ENCODE data around the gene TSPAN4.

Gene TSPAN4

DNA sequence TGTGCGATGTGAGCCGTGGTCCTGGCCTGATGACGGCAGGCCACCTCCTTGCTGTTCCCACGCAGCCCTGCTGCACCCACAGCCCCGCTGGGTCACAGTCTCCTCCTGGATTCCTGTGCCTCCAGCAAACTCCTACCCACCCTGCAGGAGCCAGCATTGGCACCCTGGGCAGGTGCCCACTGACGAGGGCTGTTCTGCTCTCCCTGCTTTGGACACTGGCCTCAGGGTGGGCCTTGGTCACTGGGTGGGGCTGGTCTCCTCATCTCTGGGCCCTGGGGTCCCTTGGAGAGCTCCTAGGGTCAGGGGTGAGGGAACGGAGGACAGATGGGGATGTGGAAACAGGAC is 12.7 kb downstream of the TSPAN4 start:
- Histone ChIP-seq H3K4me3 (ENCODE audit: low read length in 2 of 2) (no peak overlapping the region), H3K9ac (ENCODE audit: low read length in 2 of 2) (no peak overlapping the region), H3K4me1 (ENCODE audit: control insufficient read depth, insufficient read depth, low read length) (peaks cover 29% of the 10 kb centered on the region), H3K27ac (ENCODE audit: low read length) (no peak overlapping the region), H3K9me3 (ENCODE audit: control insufficient read depth in 2 of 2, low read length in 2 of 2) (no peaks in the 10 kb centered on the region), H3K27me3 (ENCODE audit: control insufficient read depth in 1 of 2, insufficient read depth in 2 of 2, low read length in 2 of 2) (peaks cover 0 to 1% of the 10 kb centered on the region in 2 donors), H3K36me3 (ENCODE audit: control insufficient read depth in 2 of 2, insufficient read depth in 2 of 2, low read length in 2 of 2) (no peaks in the 10 kb centered on the region)

DNA sequence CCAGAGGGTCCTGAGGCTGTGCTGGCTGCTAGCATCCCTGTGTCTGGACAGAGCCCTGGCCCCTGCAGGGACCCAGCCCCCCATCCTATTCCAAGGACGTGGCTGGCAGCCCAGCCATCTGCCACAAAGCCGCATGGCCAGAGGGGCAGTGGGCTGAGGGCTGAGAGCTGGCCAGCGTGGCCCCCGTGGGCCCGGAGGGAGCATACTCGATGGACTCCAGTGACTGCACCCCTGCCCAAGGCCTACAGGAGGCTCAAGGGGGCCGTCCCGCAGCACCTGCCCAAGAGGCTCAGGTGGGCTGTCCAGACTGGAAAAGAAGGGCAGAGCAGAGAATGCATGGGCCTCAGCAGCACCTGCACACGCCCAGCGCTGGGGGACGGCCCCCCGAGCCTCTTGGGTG is 13.1 kb downstream of the TSPAN4 start:
- no peak overlapping the region for H3K9ac ChIP-seq (ENCODE audit: low read length in 2 of 2)
- no peaks in the 10 kb centered on the region for H3K36me3 ChIP-seq (ENCODE audit: control insufficient read depth in 2 of 2, insufficient read depth in 2 of 2, low read length in 2 of 2)
- no peak overlapping the region for H3K4me3 ChIP-seq (ENCODE audit: low read length in 2 of 2)
- H3K9me3 ChIP-seq (ENCODE audit: control insufficient read depth in 2 of 2, low read length in 2 of 2): no peaks in the 10 kb centered on the region
- no peak overlapping the region for H3K27ac ChIP-seq (ENCODE audit: low read length)
- H3K27me3 ChIP-seq (ENCODE audit: control insufficient read depth in 1 of 2, insufficient read depth in 2 of 2, low read length in 2 of 2): no peaks in the 10 kb centered on the region
- H3K4me1 ChIP-seq (ENCODE audit: control insufficient read depth, insufficient read depth, low read length): peaks cover 30% of the 10 kb centered on the region

DNA sequence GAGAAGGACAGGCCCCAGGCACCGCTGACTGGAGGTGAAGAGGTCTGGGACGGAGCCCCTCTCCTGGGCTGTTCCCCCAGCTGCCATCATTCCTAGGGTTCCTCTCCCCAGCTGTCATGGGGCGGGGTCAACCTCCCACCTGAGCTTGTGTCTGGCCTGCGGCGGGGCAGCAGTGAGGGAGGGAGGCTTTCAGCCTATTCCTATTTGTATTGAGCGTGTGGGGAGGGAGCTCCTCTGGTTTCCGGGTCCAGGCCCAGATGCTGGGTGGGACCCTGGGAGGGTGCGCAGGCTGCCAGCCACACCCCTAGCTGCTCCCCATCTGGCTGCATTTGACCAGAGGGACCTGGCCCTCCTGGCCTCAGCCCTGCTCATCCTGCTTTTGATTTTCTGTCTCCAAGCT is 13.7 kb downstream of the TSPAN4 start:
- Histone ChIP-seq H3K27ac (ENCODE audit: low read length) (no peak overlapping the region), H3K4me3 (ENCODE audit: low read length in 2 of 2) (no peak overlapping the region), H3K36me3 (ENCODE audit: control insufficient read depth in 2 of 2, insufficient read depth in 2 of 2, low read length in 2 of 2) (no peaks in the 10 kb centered on the region), H3K9ac (ENCODE audit: low read length in 2 of 2) (no peak overlapping the region), H3K4me1 (ENCODE audit: control insufficient read depth, insufficient read depth, low read length) (peaks cover 26% of the 10 kb centered on the region), H3K27me3 (ENCODE audit: control insufficient read depth in 1 of 2, insufficient read depth in 2 of 2, low read length in 2 of 2) (no peaks in the 10 kb centered on the region), H3K9me3 (ENCODE audit: control insufficient read depth in 2 of 2, low read length in 2 of 2) (no peaks in the 10 kb centered on the region)

DNA sequence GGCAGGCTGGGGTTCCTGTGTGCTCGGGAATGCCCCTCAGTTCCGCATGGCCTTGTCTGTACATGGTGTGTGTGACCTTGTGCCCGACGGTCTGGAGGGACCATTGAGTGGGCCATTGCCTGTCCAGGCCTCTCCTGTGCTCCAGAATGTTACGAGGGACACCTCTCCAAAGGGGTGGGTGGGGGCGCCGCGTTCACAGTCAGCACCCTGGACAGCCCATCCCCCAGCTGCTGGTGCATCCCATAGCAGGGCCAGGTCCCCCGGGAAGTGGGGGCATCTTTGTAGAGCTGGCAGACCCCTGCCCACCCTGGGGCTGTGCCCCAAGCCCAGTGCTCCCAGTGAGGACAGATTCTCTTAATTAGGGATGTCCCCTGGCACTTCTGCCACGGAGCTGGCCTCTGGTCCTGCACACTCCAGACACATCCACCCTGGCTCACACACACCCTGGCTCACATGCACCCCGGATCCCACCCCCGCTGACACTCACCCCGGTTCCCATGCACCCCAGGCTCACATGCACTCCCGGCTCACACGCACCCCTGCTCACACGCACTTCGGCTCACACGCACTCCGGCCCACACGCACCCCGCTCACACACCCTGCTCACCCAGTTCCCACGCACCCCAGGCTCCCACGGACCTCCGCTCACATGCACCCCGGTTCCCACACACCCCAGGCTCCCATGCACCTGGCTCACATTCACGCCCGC is 15.6 kb downstream of the TSPAN4 start:
- no peak overlapping the region for H3K27ac ChIP-seq (ENCODE audit: low read length)
- H3K9ac ChIP-seq (ENCODE audit: low read length in 2 of 2): no peak overlapping the region
- H3K4me3 ChIP-seq (ENCODE audit: low read length in 2 of 2): no peak overlapping the region
- no peaks in the 10 kb centered on the region for H3K27me3 ChIP-seq (ENCODE audit: control insufficient read depth in 1 of 2, insufficient read depth in 2 of 2, low read length in 2 of 2)
- peaks cover 27% of the 10 kb centered on the region for H3K4me1 ChIP-seq (ENCODE audit: control insufficient read depth, insufficient read depth, low read length)
- no peaks in the 10 kb centered on the region for H3K36me3 ChIP-seq (ENCODE audit: control insufficient read depth in 2 of 2, insufficient read depth in 2 of 2, low read length in 2 of 2)
- H3K9me3 ChIP-seq (ENCODE audit: control insufficient read depth in 2 of 2, low read length in 2 of 2): no peaks in the 10 kb centered on the region

DNA sequence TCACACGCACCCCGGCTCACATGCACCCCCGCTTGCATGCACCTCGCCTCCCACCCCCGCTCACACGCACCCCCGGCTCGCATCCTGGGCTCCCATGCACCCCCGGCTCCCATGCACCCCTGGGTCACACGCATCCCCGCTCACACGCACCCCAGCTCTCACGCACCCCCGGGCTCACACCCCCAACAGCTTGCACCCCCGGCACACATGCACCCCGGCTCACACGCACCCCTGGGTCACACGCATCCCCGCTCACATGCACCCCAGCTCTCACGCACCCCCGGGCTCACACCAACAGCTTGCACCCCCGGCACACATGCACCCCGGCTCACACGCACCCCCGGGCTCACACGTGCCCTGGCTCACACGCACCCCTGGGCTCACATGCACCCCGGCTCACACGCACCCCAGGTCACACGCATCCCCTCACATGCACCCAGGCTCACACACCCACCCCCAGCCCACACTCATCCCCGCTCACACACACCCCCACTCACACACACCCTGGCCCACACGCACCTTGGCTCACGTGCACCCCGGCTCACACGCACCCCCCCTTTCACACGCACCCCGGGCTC is 16.2 kb downstream of the TSPAN4 start:
- H3K27ac ChIP-seq (ENCODE audit: low read length): no peak overlapping the region
- H3K9ac ChIP-seq (ENCODE audit: low read length in 2 of 2): no peak overlapping the region
- H3K9me3 ChIP-seq (ENCODE audit: control insufficient read depth in 2 of 2, low read length in 2 of 2): no peaks in the 10 kb centered on the region
- no peaks in the 10 kb centered on the region for H3K27me3 ChIP-seq (ENCODE audit: control insufficient read depth in 1 of 2, insufficient read depth in 2 of 2, low read length in 2 of 2)
- no peak overlapping the region for H3K4me3 ChIP-seq (ENCODE audit: low read length in 2 of 2)
- H3K36me3 ChIP-seq (ENCODE audit: control insufficient read depth in 2 of 2, insufficient read depth in 2 of 2, low read length in 2 of 2): no peaks in the 10 kb centered on the region
- peaks cover 27% of the 10 kb centered on the region for H3K4me1 ChIP-seq (ENCODE audit: control insufficient read depth, insufficient read depth, low read length)

DNA sequence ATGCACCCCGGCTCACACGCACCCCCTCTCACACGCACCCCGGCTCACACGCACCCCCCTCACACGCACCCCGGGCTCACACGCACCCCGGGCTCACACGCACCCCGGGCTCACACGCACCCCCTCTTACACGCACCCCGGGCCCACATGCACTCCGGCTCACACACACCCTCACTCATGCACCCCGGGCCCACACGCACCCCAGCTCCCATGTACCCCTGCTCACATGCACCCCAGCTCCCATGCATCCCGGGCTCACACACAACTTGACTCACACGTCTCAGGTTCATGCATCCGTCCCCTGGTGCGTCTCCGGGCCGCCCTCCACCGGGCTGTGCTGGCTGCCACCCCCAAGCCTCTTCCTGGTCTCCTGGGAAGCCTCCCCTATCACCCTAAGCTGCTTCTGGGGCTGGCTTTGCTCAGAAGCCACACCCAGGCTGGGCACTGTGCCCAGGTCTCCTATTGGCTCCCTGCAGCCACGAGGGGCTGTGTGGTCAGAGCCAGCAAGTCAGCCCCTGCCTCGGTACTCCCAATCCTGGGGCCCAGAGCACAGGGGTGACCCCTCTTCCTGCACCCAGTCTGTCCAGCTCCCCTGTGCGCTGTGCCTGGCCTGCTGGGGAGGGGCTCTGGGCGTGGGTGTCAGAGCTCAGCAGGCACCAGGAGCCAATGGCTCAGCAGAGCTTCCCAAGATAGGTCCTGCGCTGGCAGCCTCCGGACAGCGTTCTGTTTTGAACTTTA is 16.9 kb downstream of the TSPAN4 start:
- no peaks in the 10 kb centered on the region for H3K9me3 ChIP-seq (ENCODE audit: control insufficient read depth in 2 of 2, low read length in 2 of 2)
- peak overlapping the region; percentile 12 to 69 for H3K4me3 ChIP-seq (ENCODE audit: low read length in 2 of 2)
- H3K27me3 ChIP-seq (ENCODE audit: control insufficient read depth in 1 of 2, insufficient read depth in 2 of 2, low read length in 2 of 2): no peaks in the 10 kb centered on the region
- H3K4me1 ChIP-seq (ENCODE audit: control insufficient read depth, insufficient read depth, low read length): peaks cover 27% of the 10 kb centered on the region
- no peaks in the 10 kb centered on the region for H3K36me3 ChIP-seq (ENCODE audit: control insufficient read depth in 2 of 2, insufficient read depth in 2 of 2, low read length in 2 of 2)
- H3K27ac ChIP-seq (ENCODE audit: low read length): peak overlapping the region; percentile 46
- peak overlapping the region in 1 of 2 donors; percentile 21 for H3K9ac ChIP-seq (ENCODE audit: low read length in 2 of 2)

DNA sequence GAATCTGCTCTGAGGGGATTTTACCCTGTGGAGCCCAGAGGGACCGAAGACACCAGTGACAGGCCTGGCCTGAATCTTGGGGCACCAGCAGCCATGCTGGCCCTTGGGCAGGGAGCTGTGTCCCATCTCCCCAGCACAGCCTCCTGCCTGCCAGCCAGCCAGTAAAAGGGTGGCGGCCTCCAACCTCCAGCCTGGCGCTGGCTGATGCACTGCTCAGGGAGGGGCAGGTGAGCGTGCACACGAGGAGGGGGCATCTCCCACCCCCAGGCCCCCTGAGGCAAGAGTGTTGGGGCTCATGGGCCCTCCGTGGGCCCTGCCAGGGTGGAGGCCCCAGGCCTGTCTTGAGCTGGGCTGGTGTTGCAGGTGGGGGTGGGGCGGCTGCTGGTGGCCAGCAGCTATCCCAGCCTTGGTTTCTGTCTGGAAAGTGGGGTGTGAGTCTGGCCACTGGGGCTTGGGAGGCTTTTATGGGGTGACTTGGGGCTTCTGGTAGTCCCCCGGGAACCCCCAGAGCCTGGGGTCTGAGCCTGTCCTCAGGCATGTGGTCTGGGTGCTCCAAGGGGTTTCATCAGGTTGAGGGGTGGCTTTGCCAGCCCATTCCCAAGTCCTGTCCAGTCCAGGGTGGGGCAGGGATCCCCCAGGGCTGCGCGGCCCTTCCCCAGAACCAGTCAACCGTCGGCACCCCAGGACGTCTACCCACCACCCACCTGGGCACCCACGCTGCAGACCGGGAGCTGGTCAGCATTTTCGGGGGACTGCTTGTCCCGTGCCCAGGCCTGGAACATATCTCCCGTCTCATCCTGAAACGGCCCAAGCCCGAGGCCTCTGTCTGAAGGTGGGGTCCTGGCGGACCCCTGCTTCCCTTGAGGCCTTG is 17.8 kb downstream of the TSPAN4 start:
- H3K27ac ChIP-seq (ENCODE audit: low read length): peak overlapping the region; percentile 46
- peaks cover 27% of the 10 kb centered on the region for H3K4me1 ChIP-seq (ENCODE audit: control insufficient read depth, insufficient read depth, low read length)
- H3K9me3 ChIP-seq (ENCODE audit: control insufficient read depth in 2 of 2, low read length in 2 of 2): no peaks in the 10 kb centered on the region
- peak overlapping the region in 1 of 2 donors; percentile 69 for H3K4me3 ChIP-seq (ENCODE audit: low read length in 2 of 2)
- H3K9ac ChIP-seq (ENCODE audit: low read length in 2 of 2): peak overlapping the region in 1 of 2 donors; percentile 21
- no peaks in the 10 kb centered on the region for H3K27me3 ChIP-seq (ENCODE audit: control insufficient read depth in 1 of 2, insufficient read depth in 2 of 2, low read length in 2 of 2)
- H3K36me3 ChIP-seq (ENCODE audit: control insufficient read depth in 2 of 2, insufficient read depth in 2 of 2, low read length in 2 of 2): no peaks in the 10 kb centered on the region

DNA sequence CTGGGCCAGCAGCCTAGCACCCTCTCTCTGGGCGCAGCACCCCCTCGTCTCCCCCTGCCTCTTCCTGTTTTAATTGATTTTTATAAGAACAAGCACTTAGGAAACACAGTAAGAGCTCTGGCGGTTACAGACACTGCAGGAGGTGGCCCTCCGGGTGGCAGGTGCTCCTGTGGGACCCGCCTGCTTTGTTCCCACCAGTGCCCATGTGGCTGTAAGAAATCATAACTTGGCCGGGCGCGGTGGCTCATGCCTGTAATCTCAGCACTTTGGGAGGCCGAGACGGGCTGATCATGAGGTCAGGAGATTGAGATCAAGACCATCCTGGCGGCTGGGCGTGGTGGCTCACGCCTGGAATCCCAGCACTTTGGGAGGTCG is 18.4 kb downstream of the TSPAN4 start:
- no peak overlapping the region for H3K4me3 ChIP-seq (ENCODE audit: low read length in 2 of 2)
- H3K4me1 ChIP-seq (ENCODE audit: control insufficient read depth, insufficient read depth, low read length): peaks cover 27% of the 10 kb centered on the region
- H3K9me3 ChIP-seq (ENCODE audit: control insufficient read depth in 2 of 2, low read length in 2 of 2): no peaks in the 10 kb centered on the region
- no peak overlapping the region for H3K27ac ChIP-seq (ENCODE audit: low read length)
- H3K27me3 ChIP-seq (ENCODE audit: control insufficient read depth in 1 of 2, insufficient read depth in 2 of 2, low read length in 2 of 2): no peaks in the 10 kb centered on the region
- H3K9ac ChIP-seq (ENCODE audit: low read length in 2 of 2): no peak overlapping the region
- H3K36me3 ChIP-seq (ENCODE audit: control insufficient read depth in 2 of 2, insufficient read depth in 2 of 2, low read length in 2 of 2): peaks cover 0 to 2% of the 10 kb centered on the region in 2 donors

DNA sequence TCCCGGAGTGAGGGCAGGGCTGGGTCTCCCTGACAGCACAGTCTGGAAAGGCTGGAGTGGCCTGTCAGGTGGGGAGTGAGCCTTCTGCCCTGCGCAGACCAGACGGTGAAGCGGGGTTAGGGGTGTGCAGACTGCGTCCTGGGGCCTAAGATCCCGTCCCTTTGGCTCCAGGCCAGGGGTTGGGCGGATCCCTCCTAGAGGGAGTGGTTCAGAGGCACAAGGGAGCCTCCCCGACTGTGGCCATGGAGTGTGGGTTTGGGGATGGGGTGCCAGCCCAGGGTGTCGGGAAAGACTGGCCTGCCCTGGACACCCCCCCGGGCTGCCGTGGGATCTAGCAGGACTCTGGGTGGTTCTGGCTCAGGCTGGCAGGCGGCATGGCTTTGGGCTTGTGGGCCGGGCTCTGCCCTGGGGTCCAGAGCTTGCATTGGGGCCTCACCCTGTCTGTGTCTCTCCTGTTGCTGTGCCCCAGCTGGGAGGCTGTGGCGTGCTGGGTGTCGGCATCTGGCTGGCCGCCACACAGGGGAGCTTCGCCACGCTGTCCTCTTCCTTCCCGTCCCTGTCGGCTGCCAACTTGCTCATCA is 19.5 kb downstream of the TSPAN4 start:
- Histone ChIP-seq H3K4me3 (ENCODE audit: low read length in 2 of 2) (no peak overlapping the region), H3K9ac (ENCODE audit: low read length in 2 of 2) (no peak overlapping the region), H3K9me3 (ENCODE audit: control insufficient read depth in 2 of 2, low read length in 2 of 2) (no peaks in the 10 kb centered on the region), H3K36me3 (ENCODE audit: control insufficient read depth in 2 of 2, insufficient read depth in 2 of 2, low read length in 2 of 2) (peaks cover 0 to 2% of the 10 kb centered on the region in 2 donors), H3K27me3 (ENCODE audit: control insufficient read depth in 1 of 2, insufficient read depth in 2 of 2, low read length in 2 of 2) (no peaks in the 10 kb centered on the region), H3K4me1 (ENCODE audit: control insufficient read depth, insufficient read depth, low read length) (peaks cover 24% of the 10 kb centered on the region), H3K27ac (ENCODE audit: low read length) (no peak overlapping the region)

DNA sequence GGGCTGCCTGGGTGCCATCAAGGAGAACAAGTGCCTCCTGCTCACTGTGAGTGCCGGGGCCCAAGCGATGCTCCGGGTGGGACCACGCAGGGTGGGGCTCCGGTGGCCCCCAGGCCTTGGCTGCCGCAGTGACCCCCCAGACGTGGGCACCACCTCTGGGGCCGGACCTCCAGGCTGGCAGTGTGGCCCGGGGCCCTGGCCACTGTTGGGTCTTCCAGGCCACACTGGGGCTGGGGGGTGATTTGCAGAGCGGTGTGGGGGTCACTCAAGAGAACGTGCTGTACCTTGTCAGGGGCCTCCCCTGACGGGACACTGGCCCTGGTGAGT is 20.0 kb downstream of the TSPAN4 start:
- Histone ChIP-seq H3K27ac (ENCODE audit: low read length) (no peak overlapping the region), H3K9ac (ENCODE audit: low read length in 2 of 2) (no peak overlapping the region), H3K9me3 (ENCODE audit: control insufficient read depth in 2 of 2, low read length in 2 of 2) (no peaks in the 10 kb centered on the region), H3K4me1 (ENCODE audit: control insufficient read depth, insufficient read depth, low read length) (peaks cover 24% of the 10 kb centered on the region), H3K4me3 (ENCODE audit: low read length in 2 of 2) (no peak overlapping the region), H3K36me3 (ENCODE audit: control insufficient read depth in 2 of 2, insufficient read depth in 2 of 2, low read length in 2 of 2) (peaks cover 0 to 2% of the 10 kb centered on the region in 2 donors), H3K27me3 (ENCODE audit: control insufficient read depth in 1 of 2, insufficient read depth in 2 of 2, low read length in 2 of 2) (no peaks in the 10 kb centered on the region)

Data from stomach smooth muscle (tissue), 2 donors.